T47D (cell line): Measurements from ENCODE around the gene AATF.

ENCODE experiments used
- DNase-seq, 2 experiments: peaks; one replicate each; pipeline versions ENCODE4 v3.0.0 to v3.0.0-alpha.2; 2011 to 2012; ENCODE audit warnings: low read depth in 1 of 2, low spot score in 1 of 2
- JUND ChIP-seq: IDR thresholded peaks from 2 replicates; pipeline ENCODE4 v1.6.1; 2012; ENCODE audit warnings: low read depth
- in situ Hi-C: cut with HindIII; loops from 2 replicates; pipeline ENCODE4 v1.10.0; 2016; ENCODE audit warnings: low sequenced_read_pairs, low pct_unique_long_range_greater_than_20kb

The AATF gene

GRCh38 chr17:36950027-36950426 lies 1.3 kb downstream of the AATF start:
- DNase-seq: no peak
- in situ Hi-C loops: no loop called here
- no peak for TF ChIP-seq JUND

- in situ Hi-C loops: no loop called here
- TF ChIP-seq JUND: no peak
- no peak for DNase-seq
Observed at GRCh38 chr17:36951084-36951789, 2.5 kb downstream of the AATF start.

- in situ Hi-C loops: no loop called here
- TF ChIP-seq JUND: no peak
- no peak for DNase-seq
Observed at GRCh38 chr17:36971508-36971907, 22.8 kb downstream of the AATF start.

- DNase-seq: no peak
- in situ Hi-C loops: no loop called here
- TF ChIP-seq JUND: no peak
Observed at GRCh38 chr17:36972186-36972700, 23.5 kb downstream of the AATF start.

GRCh38 chr17:36972905-36973304 lies 24.2 kb downstream of the AATF start:
- in situ Hi-C loops: no loop called here
- no peak for DNase-seq
- TF ChIP-seq JUND: no peak

GRCh38 chr17:36975922-36976515 lies 27.3 kb downstream of the AATF start:
- in situ Hi-C loops: no loop called here
- DNase-seq: no peak
- TF ChIP-seq JUND: no peak

- no peak for DNase-seq
- TF ChIP-seq JUND: no peak
- in situ Hi-C loops: no loop called here
Observed at GRCh38 chr17:36977066-36977465, 28.3 kb downstream of the AATF start.

- in situ Hi-C loops: no loop called here
Observed at GRCh38 chr17:36977568-36977967, 28.8 kb downstream of the AATF start.

GRCh38 chr17:36978810-36979564 lies 30.2 kb downstream of the AATF start:
- no peak for TF ChIP-seq JUND
- peak in 1 of 2 experiments; percentile 40 for DNase-seq
- in situ Hi-C loops: no loop called here

More at GRCh38 chr17:36977568-36977967, 28.8 kb downstream of the AATF start:
- DNase-seq: no peak
- no peak for TF ChIP-seq JUND

- DNase-seq: peak in 1 of 2 experiments; percentile 36
- in situ Hi-C loops: no loop called here
- 0 out of 2 replicates have a peak, but pooled peaks have one; percentile 12 for TF ChIP-seq JUND
Observed at GRCh38 chr17:36979565-36979941, 30.8 kb downstream of the AATF start.

- in situ Hi-C loops: no loop called here
- no peak for TF ChIP-seq JUND
- peak in 1 of 2 experiments; percentile 54 for DNase-seq
Observed at GRCh38 chr17:36980280-36980761, 31.6 kb downstream of the AATF start.

- TF ChIP-seq JUND: no peak
- in situ Hi-C loops: no loop called here
- DNase-seq: no peak
Observed at GRCh38 chr17:36983618-36984017, 34.9 kb downstream of the AATF start.

GRCh38 chr17:36989173-36989572 lies 40.4 kb downstream of the AATF start:
- no peak for TF ChIP-seq JUND
- DNase-seq: no peak
- in situ Hi-C loops: no loop called here
